GM23248 (cell line): ENCODE data around the gene ABHD14A.

Experiments used
- EZH2 ChIP-seq: fragments of 200-600 bp; sonication (generic); IDR thresholded peaks from 2 replicates; pipeline ENCODE4 v1.6.1; 2018; ENCODE audit warnings: antibody characterized with exemption, mild to moderate bottlenecking; ENCODE audit not compliant: insufficient read depth, poor library complexity, severe bottlenecking
- EZH2phosphoT487 ChIP-seq: fragments of 200-600 bp; sonication (generic); IDR thresholded peaks from 2 replicates; pipeline ENCODE4 v1.6.1; 2018; ENCODE audit warnings: antibody characterized with exemption, moderate library complexity, mild to moderate bottlenecking, low read depth; ENCODE audit not compliant: insufficient read depth

DNA sequence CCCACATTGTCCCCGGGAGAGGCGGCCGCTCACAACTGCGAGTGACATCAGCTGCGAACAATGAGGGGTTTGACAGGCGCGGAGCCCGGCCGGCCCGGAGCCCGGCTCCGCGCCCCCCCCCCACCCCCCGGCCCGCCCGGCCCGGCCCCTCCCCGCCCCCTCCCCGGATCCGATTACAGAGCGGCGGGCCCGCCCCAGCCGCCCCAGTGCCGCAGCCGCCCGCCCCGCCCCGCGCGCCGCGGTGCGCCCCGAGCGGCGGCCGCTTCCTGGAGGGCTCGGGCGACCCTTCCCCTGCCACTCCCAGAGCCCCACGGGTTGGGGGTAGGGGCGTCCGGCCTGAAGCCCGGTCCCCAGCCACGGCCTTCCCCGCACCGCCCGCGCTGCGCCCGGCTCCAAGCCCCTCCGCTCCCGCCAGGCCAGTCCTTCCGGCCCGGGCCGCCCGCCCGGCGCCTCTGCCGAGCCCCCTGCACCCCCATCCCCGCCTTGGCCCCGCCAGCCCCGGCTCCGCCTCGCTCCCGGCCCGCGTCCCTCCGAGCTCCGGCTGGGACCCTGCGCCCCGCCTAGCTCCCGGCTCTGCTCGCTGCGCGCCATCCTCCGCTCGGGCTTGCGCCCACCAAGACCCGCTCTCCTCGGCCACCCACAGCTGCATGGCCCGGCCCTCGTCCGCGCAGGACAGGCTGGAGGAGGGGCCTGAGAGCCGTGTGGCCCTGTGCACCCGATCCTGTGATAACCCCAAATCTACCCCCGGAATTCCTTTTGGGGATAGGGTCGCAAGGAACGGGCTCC, 7.3 kb upstream of the ABHD14A start, which contains the start of gene PCBP4:
- no peak for TF ChIP-seq EZH2
- TF ChIP-seq EZH2phosphoT487, result no peak
